PFSK-1 (cell line): Measurements from ENCODE around the gene MYCBP2.

Source experiments
- TAF1 ChIP-seq: IDR thresholded peaks from 2 replicates; pipeline ENCODE4 v1.6.1; 2012; ENCODE audit warnings: low read length, control low read depth, borderline replicate concordance; ENCODE audit not compliant: insufficient read depth
- TF ChIP-seq, protein P1 (sequence below), 2 experiments: IDR thresholded peaks; 2 replicates each; pipeline versions ENCODE4 v1.6.1 to v1.8.0; 2011 to 2012; ENCODE audit warnings: low read depth in 2 of 2, low read length in 2 of 2, control low read depth in 1 of 2, inconsistent platforms in 1 of 2, mild to moderate bottlenecking in 1 of 2, moderate library complexity in 1 of 2; ENCODE audit not compliant: insufficient read depth in 1 of 2

DNA sequence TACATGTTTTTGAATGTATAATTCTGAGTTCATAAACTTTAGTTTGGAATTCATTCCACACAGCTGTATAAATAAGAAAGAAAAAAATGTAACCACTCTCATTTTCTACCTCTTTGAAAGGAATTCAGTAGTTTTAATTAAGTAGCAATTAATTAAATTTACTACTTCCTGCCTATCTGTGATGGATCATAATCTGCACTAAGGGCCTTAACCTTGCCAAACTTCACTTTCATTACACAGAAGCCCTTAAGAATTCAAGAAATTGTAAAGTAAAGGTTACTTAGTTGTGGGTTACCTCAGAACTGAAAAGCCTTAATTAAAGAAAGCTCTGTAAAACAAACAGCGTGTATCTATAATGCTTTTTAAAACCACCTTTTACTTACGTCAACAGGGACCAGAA, 188.1 kb downstream of the MYCBP2 start:
- TF ChIP-seq, protein P1, sequence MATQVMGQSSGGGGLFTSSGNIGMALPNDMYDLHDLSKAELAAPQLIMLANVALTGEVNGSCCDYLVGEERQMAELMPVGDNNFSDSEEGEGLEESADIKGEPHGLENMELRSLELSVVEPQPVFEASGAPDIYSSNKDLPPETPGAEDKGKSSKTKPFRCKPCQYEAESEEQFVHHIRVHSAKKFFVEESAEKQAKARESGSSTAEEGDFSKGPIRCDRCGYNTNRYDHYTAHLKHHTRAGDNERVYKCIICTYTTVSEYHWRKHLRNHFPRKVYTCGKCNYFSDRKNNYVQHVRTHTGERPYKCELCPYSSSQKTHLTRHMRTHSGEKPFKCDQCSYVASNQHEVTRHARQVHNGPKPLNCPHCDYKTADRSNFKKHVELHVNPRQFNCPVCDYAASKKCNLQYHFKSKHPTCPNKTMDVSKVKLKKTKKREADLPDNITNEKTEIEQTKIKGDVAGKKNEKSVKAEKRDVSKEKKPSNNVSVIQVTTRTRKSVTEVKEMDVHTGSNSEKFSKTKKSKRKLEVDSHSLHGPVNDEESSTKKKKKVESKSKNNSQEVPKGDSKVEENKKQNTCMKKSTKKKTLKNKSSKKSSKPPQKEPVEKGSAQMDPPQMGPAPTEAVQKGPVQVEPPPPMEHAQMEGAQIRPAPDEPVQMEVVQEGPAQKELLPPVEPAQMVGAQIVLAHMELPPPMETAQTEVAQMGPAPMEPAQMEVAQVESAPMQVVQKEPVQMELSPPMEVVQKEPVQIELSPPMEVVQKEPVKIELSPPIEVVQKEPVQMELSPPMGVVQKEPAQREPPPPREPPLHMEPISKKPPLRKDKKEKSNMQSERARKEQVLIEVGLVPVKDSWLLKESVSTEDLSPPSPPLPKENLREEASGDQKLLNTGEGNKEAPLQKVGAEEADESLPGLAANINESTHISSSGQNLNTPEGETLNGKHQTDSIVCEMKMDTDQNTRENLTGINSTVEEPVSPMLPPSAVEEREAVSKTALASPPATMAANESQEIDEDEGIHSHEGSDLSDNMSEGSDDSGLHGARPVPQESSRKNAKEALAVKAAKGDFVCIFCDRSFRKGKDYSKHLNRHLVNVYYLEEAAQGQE (IDR thresholded peaks at IDR 0.05; ENCODE audit: insufficient read depth in 1 of 2, low read depth in 2 of 2, low read length in 2 of 2) = no peak
- TF ChIP-seq TAF1 = no peak
